GM23338 (cell line): ENCODE measurements around the gene DNAI1.

Experiments used
- CREB1 ChIP-seq: fragments of 250-450 bp; sonication (Bioruptor Pico); IDR thresholded peaks from 2 replicates; pipeline ENCODE4 v1.5.0; 2020; ENCODE audit warnings: low read depth, mild to moderate bottlenecking, moderate library complexity
- CTCF ChIP-seq, 2 experiments: fragments of 200-600 bp in 1 of 2; sonication (generic) in 1 of 2; conservative IDR thresholded peaks; 2 replicates each; pipeline versions ENCODE4 v1.5.1 to v1.6.1; 2016 to 2017; ENCODE audit warnings: antibody characterized with exemption in 2 of 2, low read depth in 2 of 2, mild to moderate bottlenecking in 2 of 2, moderate library complexity in 1 of 2
- ETS1 ChIP-seq: IDR thresholded peaks from 2 replicates; pipeline ENCODE4 v1.6.1; 2016; ENCODE audit warnings: antibody characterized with exemption
- EZH2 ChIP-seq: fragments of 200-600 bp; sonication (generic); IDR thresholded peaks from one replicate; pipeline ENCODE4 v1.8.0; 2017; ENCODE audit warnings: antibody characterized with exemption, mild to moderate bottlenecking, low read depth; ENCODE audit not compliant: unreplicated experiment
- EZH2phosphoT487 ChIP-seq: fragments of 200-600 bp; sonication (generic); IDR thresholded peaks from one replicate; pipeline ENCODE4 v1.8.1; 2018; ENCODE audit warnings: antibody characterized with exemption; ENCODE audit not compliant: unreplicated experiment
- JUNB ChIP-seq: IDR thresholded peaks from one replicate; pipeline ENCODE4 v1.6.1; 2016; ENCODE audit warnings: antibody characterized with exemption; ENCODE audit not compliant: unreplicated experiment
- NANOG ChIP-seq: IDR thresholded peaks from 2 replicates; pipeline ENCODE4 v1.6.1; 2016; ENCODE audit warnings: antibody characterized with exemption, borderline replicate concordance
- POLR2AphosphoS5 ChIP-seq: IDR thresholded peaks from 2 replicates; pipeline ENCODE4 v1.6.1; 2016; ENCODE audit warnings: antibody characterized with exemption, low read depth
- REST ChIP-seq: IDR thresholded peaks from one replicate; pipeline ENCODE4 v1.6.1; 2018; ENCODE audit warnings: antibody characterized with exemption; ENCODE audit not compliant: unreplicated experiment
- STAT1 ChIP-seq: IDR thresholded peaks from one replicate; pipeline ENCODE4 v1.6.1; 2016; ENCODE audit warnings: antibody characterized with exemption; ENCODE audit not compliant: unreplicated experiment
- ZNF114 ChIP-seq: fragments of 250-450 bp; sonication (Bioruptor Pico); IDR thresholded peaks from 2 replicates; pipeline ENCODE4 v1.5.0; 2020; ENCODE audit warnings: mild to moderate bottlenecking, moderate library complexity
- ZNF331 ChIP-seq: fragments of 250-450 bp; sonication (Bioruptor Pico); IDR thresholded peaks from 2 replicates; pipeline ENCODE4 v1.5.0; 2020; ENCODE audit warnings: low read depth, mild to moderate bottlenecking, moderate library complexity
- ZNF462 ChIP-seq: fragments of 250-450 bp; sonication (Bioruptor Pico); IDR thresholded peaks from 2 replicates; pipeline ENCODE4 v1.5.0; 2020; ENCODE audit warnings: mild to moderate bottlenecking, moderate library complexity

GRCh38 chr9:34518110-34518616 lies 59.6 kb downstream of the DNAI1 start:
- TF ChIP-seq CREB1 (CRISPR knock-in tag) (no peak), CTCF (conservative IDR thresholded peaks at IDR 0.05; ENCODE audit: low read depth in 2 of 2) (no peak), EZH2 (no peak), REST (no peak), NANOG (no peak), POLR2AphosphoS5 (no peak), EZH2phosphoT487 (no peak), JUNB (no peak), STAT1 (no peak), ZNF114 (CRISPR knock-in tag) (no peak), ZNF462 (CRISPR knock-in tag) (no peak), ZNF331 (no peak), ETS1 (no peak)
